Measurements from ENCODE around the gene PPP2R5D.

The PPP2R5D gene

DNA sequence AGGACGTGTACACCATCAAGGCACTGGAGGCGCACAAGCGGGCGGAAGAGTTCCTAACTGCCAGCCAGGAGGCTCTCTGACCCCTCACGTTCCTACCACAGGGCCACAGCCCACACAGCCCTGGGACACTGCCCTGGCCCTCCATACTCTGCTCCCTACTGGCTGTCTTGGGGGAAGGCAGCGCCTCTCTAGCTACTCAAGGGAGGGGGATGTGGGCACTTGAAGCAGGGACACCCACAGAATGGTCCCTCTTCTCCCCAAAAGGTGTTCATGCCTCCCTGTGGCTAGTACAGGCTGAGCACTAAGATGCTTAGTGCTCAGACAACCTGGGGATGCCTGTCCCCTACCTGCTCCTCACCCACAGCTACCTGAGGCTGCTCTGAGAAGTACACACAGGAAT is 26.8 kb downstream of the PPP2R5D start:
- no peak overlapping the region for H4K91ac ChIP-seq (ENCODE audit: low read depth, low read length, poor library complexity)
- no peak overlapping the region for H3K4me2 ChIP-seq (ENCODE audit: insufficient read depth, low read length, poor library complexity, severe bottlenecking)
- H2BK15ac ChIP-seq (ENCODE audit: low read length) = no peak overlapping the region
- no CpG with 5 or more reads among the region's 6 CpGs for WGBS, 2 donors (ENCODE audit: extremely low coverage in 2 of 2, insufficient read length in 2 of 2, insufficient replicate concordance in 1 of 2)
- H2AFZ ChIP-seq (ENCODE audit: low read length) = no peak overlapping the region
- no peak overlapping the region for H3K4me3 ChIP-seq (ENCODE audit: low read length in 2 of 2)
- no peak overlapping the region for H3K27ac ChIP-seq (replicated peaks; ENCODE audit: low read length)
- no peak overlapping the region for H3K14ac ChIP-seq (ENCODE audit: low read length)
- H4K8ac ChIP-seq (ENCODE audit: low read depth, low read length) = no peak overlapping the region
- no peak overlapping the region for H2BK12ac ChIP-seq (ENCODE audit: low read length)
- peaks cover 13% of the 10 kb centered on the region for H3K79me1 ChIP-seq (ENCODE audit: low read depth, low read length)
- no peak overlapping the region for H3K9ac ChIP-seq (ENCODE audit: low read depth, low read length, poor library complexity)
- no peaks in the 10 kb centered on the region for H3K27me3 ChIP-seq (ENCODE audit: control insufficient read depth in 3 of 3, insufficient read depth in 3 of 3, low read depth in 1 of 3, low read length in 3 of 3)
- H3K36me3 ChIP-seq (replicated peaks in 1 of 2; ENCODE audit: control insufficient read depth in 2 of 2, insufficient read depth in 2 of 2, low read length in 2 of 2) = peaks cover 52 to 72% of the 10 kb centered on the region in 2 donors
- DNase-seq (ENCODE audit: low spot score) = no peak
- no peak overlapping the region for H3K18ac ChIP-seq (ENCODE audit: low read length)
- no peak overlapping the region for H3K4ac ChIP-seq (ENCODE audit: low read length)
- H3K23ac ChIP-seq (ENCODE audit: low read depth, low read length, poor library complexity) = no peak overlapping the region
- H2BK120ac ChIP-seq (ENCODE audit: low read depth, low read length) = no peak overlapping the region
- H3K4me1 ChIP-seq (ENCODE audit: control insufficient read depth in 2 of 2, insufficient read depth in 1 of 2, low read depth in 1 of 2, low read length in 2 of 2) = peaks cover 3 to 12% of the 10 kb centered on the region in 2 donors
- no peak overlapping the region for H2AK5ac ChIP-seq (ENCODE audit: low read depth, low read length)
- H2BK5ac ChIP-seq (ENCODE audit: low read length) = peak overlapping the region; percentile 27
- no peaks in the 10 kb centered on the region for H3K9me3 ChIP-seq (replicated peaks in 1 of 2; ENCODE audit: control insufficient read depth in 2 of 2, insufficient read depth in 1 of 2, low read depth in 1 of 2, low read length in 2 of 2)

DNA sequence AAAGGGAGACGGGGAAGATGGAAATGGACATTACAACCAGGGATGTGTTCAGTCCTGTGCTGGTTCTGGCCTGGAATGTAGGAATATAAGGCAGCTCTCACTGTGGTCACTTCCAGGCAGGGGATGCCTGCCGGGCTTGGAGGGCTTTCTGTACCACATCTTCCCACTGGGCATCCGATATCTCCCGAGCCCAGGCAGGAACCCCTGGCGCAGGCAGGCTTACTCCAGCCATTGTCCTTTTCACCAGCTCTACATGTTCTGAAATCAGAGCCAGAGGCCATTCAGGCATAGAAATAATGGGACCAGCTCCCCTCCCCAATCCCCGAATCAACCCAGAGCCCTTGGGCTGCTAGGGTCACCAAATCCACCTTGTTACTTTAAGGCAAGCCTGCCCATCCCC is 28.0 kb downstream of the PPP2R5D start:
- WGBS, 2 donors (ENCODE audit: extremely low coverage in 2 of 2, insufficient read length in 2 of 2, insufficient replicate concordance in 1 of 2) = no CpG with 5 or more reads among the region's 6 CpGs
- DNase-seq (ENCODE audit: low spot score) = no peak
- Histone ChIP-seq H3K9me3 (replicated peaks in 1 of 2; ENCODE audit: control insufficient read depth in 2 of 2, insufficient read depth in 1 of 2, low read depth in 1 of 2, low read length in 2 of 2) (no peaks in the 10 kb centered on the region), H3K18ac (ENCODE audit: low read length) (no peak overlapping the region), H2BK120ac (ENCODE audit: low read depth, low read length) (no peak overlapping the region), H2BK5ac (ENCODE audit: low read length) (no peak overlapping the region), H3K4ac (ENCODE audit: low read length) (no peak overlapping the region), H3K27ac (replicated peaks; ENCODE audit: low read length) (no peak overlapping the region), H4K8ac (ENCODE audit: low read depth, low read length) (no peak overlapping the region), H3K23ac (ENCODE audit: low read depth, low read length, poor library complexity) (no peak overlapping the region), H3K4me2 (ENCODE audit: insufficient read depth, low read length, poor library complexity, severe bottlenecking) (no peak overlapping the region), H3K27me3 (ENCODE audit: control insufficient read depth in 3 of 3, insufficient read depth in 3 of 3, low read depth in 1 of 3, low read length in 3 of 3) (no peaks in the 10 kb centered on the region), H2BK12ac (ENCODE audit: low read length) (no peak overlapping the region), H3K4me3 (ENCODE audit: low read length in 2 of 2) (peak overlapping the region in 1 of 2 donors; percentile 97), H3K79me1 (ENCODE audit: low read depth, low read length) (peaks cover 21% of the 10 kb centered on the region), H3K36me3 (replicated peaks in 1 of 2; ENCODE audit: control insufficient read depth in 2 of 2, insufficient read depth in 2 of 2, low read length in 2 of 2) (peaks cover 50 to 72% of the 10 kb centered on the region in 2 donors), H2AK5ac (ENCODE audit: low read depth, low read length) (no peak overlapping the region), H2BK15ac (ENCODE audit: low read length) (no peak overlapping the region), H3K9ac (ENCODE audit: low read depth, low read length, poor library complexity) (no peak overlapping the region), H4K91ac (ENCODE audit: low read depth, low read length, poor library complexity) (no peak overlapping the region), H2AFZ (ENCODE audit: low read length) (no peak overlapping the region), H3K4me1 (ENCODE audit: control insufficient read depth in 2 of 2, insufficient read depth in 1 of 2, low read depth in 1 of 2, low read length in 2 of 2) (peaks cover 3 to 12% of the 10 kb centered on the region in 2 donors), H3K14ac (ENCODE audit: low read length) (no peak overlapping the region)

DNA sequence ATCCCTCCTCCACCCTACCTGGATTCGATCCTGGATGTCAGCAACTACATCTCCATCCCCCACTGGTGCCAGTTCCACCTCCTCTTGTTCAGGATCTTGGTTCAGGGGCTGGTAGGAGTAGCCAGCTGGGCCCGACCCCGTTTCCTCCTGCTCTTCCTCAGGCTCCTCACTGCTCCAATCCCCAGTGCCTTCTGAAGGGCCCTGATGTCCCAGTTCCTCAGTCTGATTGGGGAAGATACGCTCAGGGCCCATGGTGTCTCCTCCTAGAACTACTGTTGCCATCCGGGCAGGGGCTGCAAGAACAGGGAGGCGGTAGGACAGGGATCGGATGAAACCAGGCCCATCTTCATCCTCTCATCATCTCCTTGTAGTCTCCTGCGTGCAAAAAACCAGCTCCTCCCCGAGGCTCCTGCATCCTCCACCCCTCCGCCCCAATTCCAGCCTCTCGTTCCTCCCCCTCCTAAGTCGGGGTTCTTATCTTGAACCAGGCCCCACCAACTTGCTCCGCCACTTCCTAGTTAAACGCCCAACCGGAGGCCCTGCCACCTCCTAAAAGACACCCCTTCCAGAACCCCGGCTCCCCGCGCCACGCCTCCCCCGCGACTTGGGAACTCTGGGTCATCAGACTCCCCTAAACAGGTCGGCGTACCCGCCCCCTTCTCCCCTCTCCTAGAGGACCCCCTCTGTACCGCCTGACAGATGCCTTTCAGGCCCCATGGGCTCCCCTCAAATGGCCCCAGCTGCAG is 28.9 kb downstream of the PPP2R5D start:
- no peak overlapping the region for H2BK12ac ChIP-seq (ENCODE audit: low read length)
- H3K4me2 ChIP-seq (ENCODE audit: insufficient read depth, low read length, poor library complexity, severe bottlenecking) = peak overlapping the region; percentile 94
- H2AK5ac ChIP-seq (ENCODE audit: low read depth, low read length) = no peak overlapping the region
- no peak overlapping the region for H4K8ac ChIP-seq (ENCODE audit: low read depth, low read length)
- no CpG with 5 or more reads among the region's 25 CpGs for WGBS, 2 donors (ENCODE audit: extremely low coverage in 2 of 2, insufficient read length in 2 of 2, insufficient replicate concordance in 1 of 2)
- H4K91ac ChIP-seq (ENCODE audit: low read depth, low read length, poor library complexity) = no peak overlapping the region
- H3K18ac ChIP-seq (ENCODE audit: low read length) = peak overlapping the region; percentile 81
- H3K27me3 ChIP-seq (ENCODE audit: control insufficient read depth in 3 of 3, insufficient read depth in 3 of 3, low read depth in 1 of 3, low read length in 3 of 3) = no peaks in the 10 kb centered on the region
- H2BK5ac ChIP-seq (ENCODE audit: low read length) = peak overlapping the region; percentile 8
- H3K27ac ChIP-seq (replicated peaks; ENCODE audit: low read length) = no peak overlapping the region
- H3K4me1 ChIP-seq (ENCODE audit: control insufficient read depth in 2 of 2, insufficient read depth in 1 of 2, low read depth in 1 of 2, low read length in 2 of 2) = peaks cover 3 to 12% of the 10 kb centered on the region in 2 donors
- no peak for DNase-seq (ENCODE audit: low spot score)
- peaks cover 49 to 72% of the 10 kb centered on the region in 2 donors for H3K36me3 ChIP-seq (replicated peaks in 1 of 2; ENCODE audit: control insufficient read depth in 2 of 2, insufficient read depth in 2 of 2, low read length in 2 of 2)
- no peak overlapping the region for H2BK120ac ChIP-seq (ENCODE audit: low read depth, low read length)
- no peak overlapping the region for H2BK15ac ChIP-seq (ENCODE audit: low read length)
- H3K4me3 ChIP-seq (ENCODE audit: low read length in 2 of 2) = peak overlapping the region; percentile 86 to 97
- peak overlapping the region; percentile 86 for H2AFZ ChIP-seq (ENCODE audit: low read length)
- no peak overlapping the region for H3K14ac ChIP-seq (ENCODE audit: low read length)
- peak overlapping the region; percentile 22 for H3K23ac ChIP-seq (ENCODE audit: low read depth, low read length, poor library complexity)
- no peak overlapping the region for H3K4ac ChIP-seq (ENCODE audit: low read length)
- H3K9me3 ChIP-seq (replicated peaks in 1 of 2; ENCODE audit: control insufficient read depth in 2 of 2, insufficient read depth in 1 of 2, low read depth in 1 of 2, low read length in 2 of 2) = no peaks in the 10 kb centered on the region
- H3K79me1 ChIP-seq (ENCODE audit: low read depth, low read length) = peaks cover 21% of the 10 kb centered on the region
- H3K9ac ChIP-seq (ENCODE audit: low read depth, low read length, poor library complexity) = peak overlapping the region; percentile 71

DNA sequence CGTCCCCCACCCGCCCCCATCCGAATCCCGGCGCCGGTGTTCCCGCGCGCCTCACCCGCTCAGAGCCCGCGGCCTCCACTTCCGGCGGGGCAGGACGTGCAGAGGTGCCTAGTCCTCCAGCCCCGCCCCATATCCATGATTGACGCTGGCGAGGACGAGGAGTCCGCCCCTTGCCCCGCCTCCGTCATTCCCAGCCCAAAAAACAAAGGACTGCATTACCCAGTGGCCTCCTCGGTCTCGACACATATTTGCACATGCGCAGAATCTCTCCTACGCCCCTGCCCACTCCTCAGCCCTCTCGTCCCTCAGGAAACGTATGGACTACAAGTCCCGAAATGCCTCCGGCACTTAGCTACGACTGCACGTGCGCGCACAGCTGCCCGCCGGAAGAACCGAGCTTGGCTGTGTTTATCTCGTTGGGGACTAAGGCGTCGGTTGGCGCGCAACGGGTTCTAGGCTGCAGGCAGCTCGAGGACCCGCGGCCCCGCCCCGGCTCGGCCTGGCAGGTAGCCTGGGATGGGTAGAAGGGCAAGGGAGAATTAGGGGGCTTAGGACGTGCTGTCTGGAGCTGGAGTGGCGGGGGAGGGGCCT is 29.6 kb downstream of the PPP2R5D start, which contains the start of the genes KLHDC3 and MEA1:
TSS of gene KLHDC3 (plus strand) at position 407 of the 591 bp plus-strand sequence. CDS start 2,944 bp downstream, outside the sequence.
TSS of gene MEA1 (minus strand) at position 104 of the 591 bp plus-strand sequence. CDS start 133 bp downstream, outside the sequence.
- no peak within 1 kb of the TSS for H2BK15ac ChIP-seq (ENCODE audit: low read length)
- peak; percentile 99 for DNase-seq (ENCODE audit: low spot score)
- H3K27ac ChIP-seq (replicated peaks; ENCODE audit: low read length) = peak within 1 kb of the TSS; percentile 69
- H3K36me3 ChIP-seq (replicated peaks in 1 of 2; ENCODE audit: control insufficient read depth in 2 of 2, insufficient read depth in 2 of 2, low read length in 2 of 2) = peaks cover 48 to 72% of the 10 kb centered on the region in 2 donors
- no peak within 1 kb of the TSS for H4K91ac ChIP-seq (ENCODE audit: low read depth, low read length, poor library complexity)
- H3K18ac ChIP-seq (ENCODE audit: low read length) = peak within 1 kb of the TSS; percentile 87
- H3K4me1 ChIP-seq (ENCODE audit: control insufficient read depth in 2 of 2, insufficient read depth in 1 of 2, low read depth in 1 of 2, low read length in 2 of 2) = peaks cover 3 to 12% of the 10 kb centered on the region in 2 donors
- H3K27me3 ChIP-seq (ENCODE audit: control insufficient read depth in 3 of 3, insufficient read depth in 3 of 3, low read depth in 1 of 3, low read length in 3 of 3) = no peaks in the 10 kb centered on the region
- H3K9ac ChIP-seq (ENCODE audit: low read depth, low read length, poor library complexity) = peak within 1 kb of the TSS; percentile 97
- H3K4me3 ChIP-seq (ENCODE audit: low read length in 2 of 2) = peak within 1 kb of the TSS; percentile 94 to 97
- H3K14ac ChIP-seq (ENCODE audit: low read length) = peak within 1 kb of the TSS; percentile 82
- peak within 1 kb of the TSS; percentile 22 for H3K23ac ChIP-seq (ENCODE audit: low read depth, low read length, poor library complexity)
- no peak within 1 kb of the TSS for H3K4ac ChIP-seq (ENCODE audit: low read length)
- no CpG with 5 or more reads among the region's 51 CpGs for WGBS, 2 donors (ENCODE audit: extremely low coverage in 2 of 2, insufficient read length in 2 of 2, insufficient replicate concordance in 1 of 2)
- H4K8ac ChIP-seq (ENCODE audit: low read depth, low read length) = no peak within 1 kb of the TSS
- peak within 1 kb of the TSS; percentile 94 for H3K4me2 ChIP-seq (ENCODE audit: insufficient read depth, low read length, poor library complexity, severe bottlenecking)
- H3K9me3 ChIP-seq (replicated peaks in 1 of 2; ENCODE audit: control insufficient read depth in 2 of 2, insufficient read depth in 1 of 2, low read depth in 1 of 2, low read length in 2 of 2) = no peaks in the 10 kb centered on the region
- H2BK120ac ChIP-seq (ENCODE audit: low read depth, low read length) = no peak within 1 kb of the TSS
- H2BK12ac ChIP-seq (ENCODE audit: low read length) = no peak within 1 kb of the TSS
- peak within 1 kb of the TSS; percentile 85 for H2BK5ac ChIP-seq (ENCODE audit: low read length)
- peak within 1 kb of the TSS; percentile 47 for H2AK5ac ChIP-seq (ENCODE audit: low read depth, low read length)
- H2AFZ ChIP-seq (ENCODE audit: low read length) = peak within 1 kb of the TSS; percentile 91
- peaks cover 21% of the 10 kb centered on the region for H3K79me1 ChIP-seq (ENCODE audit: low read depth, low read length)

All from neuronal stem cell (in vitro differentiated cells).